ENCODE results near the gene GALNT7. TPM values are rescaled to one million over a fixed set of nuclear protein-coding genes. Genes with fewer than 3 reads are reported as not detected.

Gene GALNT7
- total and polyA plus RNA-seq, 8 donors: 10.7 to 94.5 (median 37.9) TPM

DNA sequence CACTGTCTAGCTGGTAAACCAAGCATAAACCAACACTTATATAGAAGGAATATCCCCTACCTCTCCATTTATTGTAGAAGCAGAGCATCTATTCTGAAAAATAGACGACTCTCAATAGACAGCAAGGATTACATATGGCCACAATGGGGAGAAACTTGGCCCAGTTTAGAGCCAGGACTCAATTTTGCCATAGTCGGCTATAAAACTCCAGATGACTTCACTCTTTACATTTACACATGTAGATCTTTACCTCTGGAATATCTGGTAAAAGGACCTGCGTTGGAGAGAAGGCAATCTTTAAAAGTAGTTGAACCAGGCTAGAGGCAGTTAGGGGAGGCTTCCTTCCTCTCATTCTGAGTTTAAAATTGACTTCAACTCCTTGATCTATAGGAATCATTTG, 88.2 kb downstream of the GALNT7 start:
- intact Hi-C loops (cut with DNase I; ENCODE audit: low total_unique reads): no loop called here
- no peaks in the 10 kb centered on the region for H3K9me3 ChIP-seq
- no peak overlapping the region for H3K27ac ChIP-seq
- H3K27me3 ChIP-seq: no peaks in the 10 kb centered on the region
- H3K4me1 ChIP-seq: peaks cover 4 to 37% (median 18%) of the 10 kb centered on the region in 4 donors
- DNase-seq: no peak
- no peak overlapping the region for H3K4me3 ChIP-seq
- H3K36me3 ChIP-seq: no peaks in the 10 kb centered on the region
- TF ChIP-seq POLR2AphosphoS5 (IDR thresholded peaks at IDR 0.05) (no peak), EP300 (IDR thresholded peaks at IDR 0.05) (no peak)
- TF ChIP-seq, protein P1, sequence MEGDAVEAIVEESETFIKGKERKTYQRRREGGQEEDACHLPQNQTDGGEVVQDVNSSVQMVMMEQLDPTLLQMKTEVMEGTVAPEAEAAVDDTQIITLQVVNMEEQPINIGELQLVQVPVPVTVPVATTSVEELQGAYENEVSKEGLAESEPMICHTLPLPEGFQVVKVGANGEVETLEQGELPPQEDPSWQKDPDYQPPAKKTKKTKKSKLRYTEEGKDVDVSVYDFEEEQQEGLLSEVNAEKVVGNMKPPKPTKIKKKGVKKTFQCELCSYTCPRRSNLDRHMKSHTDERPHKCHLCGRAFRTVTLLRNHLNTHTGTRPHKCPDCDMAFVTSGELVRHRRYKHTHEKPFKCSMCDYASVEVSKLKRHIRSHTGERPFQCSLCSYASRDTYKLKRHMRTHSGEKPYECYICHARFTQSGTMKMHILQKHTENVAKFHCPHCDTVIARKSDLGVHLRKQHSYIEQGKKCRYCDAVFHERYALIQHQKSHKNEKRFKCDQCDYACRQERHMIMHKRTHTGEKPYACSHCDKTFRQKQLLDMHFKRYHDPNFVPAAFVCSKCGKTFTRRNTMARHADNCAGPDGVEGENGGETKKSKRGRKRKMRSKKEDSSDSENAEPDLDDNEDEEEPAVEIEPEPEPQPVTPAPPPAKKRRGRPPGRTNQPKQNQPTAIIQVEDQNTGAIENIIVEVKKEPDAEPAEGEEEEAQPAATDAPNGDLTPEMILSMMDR (IDR thresholded peaks at IDR 0.05): no peak
- WGBS, 5 donors: 61 to 79% (median 67%) methylated on average over 3 of the region's 3 CpGs

DNA sequence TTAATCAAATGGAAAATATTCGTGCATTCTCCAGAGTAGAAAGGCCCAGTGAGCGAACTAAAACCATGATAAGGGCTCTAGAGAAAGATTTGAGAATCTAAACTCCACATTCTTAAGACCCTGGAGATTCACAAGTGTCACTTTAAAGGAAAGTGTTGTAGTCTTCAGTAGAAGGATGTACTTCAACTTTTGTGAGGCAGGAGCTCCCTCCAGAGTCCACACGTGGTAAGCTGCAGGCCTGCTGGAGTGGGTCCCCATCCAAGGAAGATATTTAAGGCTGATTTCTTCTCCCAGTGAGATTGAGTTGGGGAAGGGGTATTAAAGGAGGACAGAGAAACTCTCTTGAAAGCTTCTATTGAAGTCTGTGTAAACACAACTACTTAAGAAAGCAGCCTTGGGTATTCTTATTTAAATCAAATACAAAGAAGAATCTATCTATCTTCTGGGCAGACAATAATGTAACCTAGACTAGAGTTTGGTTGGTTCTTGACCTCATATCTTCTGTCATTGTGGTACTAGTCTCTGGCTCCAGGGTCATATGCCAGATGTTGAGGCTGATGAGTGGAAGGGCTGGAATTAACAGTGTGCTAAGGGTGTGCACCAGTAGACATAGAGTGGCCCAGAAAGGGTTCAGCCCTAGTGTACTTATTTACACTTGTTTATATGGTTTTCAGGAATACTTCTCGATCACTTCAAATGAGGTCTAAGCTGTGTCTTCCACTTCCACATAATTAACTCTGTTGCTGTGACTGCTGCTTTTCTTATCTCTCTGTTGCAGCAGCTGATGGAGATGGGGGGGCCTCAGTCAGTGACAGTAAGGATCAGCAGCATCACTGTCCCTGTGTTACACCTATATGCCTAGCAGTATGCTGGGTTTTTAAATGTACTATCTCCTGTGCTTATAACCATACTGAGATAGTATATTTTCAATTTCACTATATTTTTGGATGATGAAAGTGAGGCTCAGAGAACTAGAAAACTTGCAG, 89.4 kb downstream of the GALNT7 start:
- intact Hi-C loops (cut with DNase I; ENCODE audit: low total_unique reads): no loop called here
- WGBS, 5 donors: 30 to 46% (median 37%) methylated on average over 4 of the region's 4 CpGs
- Histone ChIP-seq H3K27ac (no peak overlapping the region), H3K36me3 (no peaks in the 10 kb centered on the region), H3K27me3 (no peaks in the 10 kb centered on the region), H3K4me3 (no peak overlapping the region), H3K4me1 (peaks cover 0 to 25% (median 13%) of the 10 kb centered on the region in 4 donors), H3K9me3 (no peaks in the 10 kb centered on the region)
- peak; percentile 55 to 85 for DNase-seq
- TF ChIP-seq POLR2A (IDR thresholded peaks at IDR 0.05) (no peak), EP300 (IDR thresholded peaks at IDR 0.05) (no peak)
- TF ChIP-seq, protein P1 (IDR thresholded peaks at IDR 0.05): peak in 5 of 7 experiments; percentile 48 to 67 (median 66)

DNA sequence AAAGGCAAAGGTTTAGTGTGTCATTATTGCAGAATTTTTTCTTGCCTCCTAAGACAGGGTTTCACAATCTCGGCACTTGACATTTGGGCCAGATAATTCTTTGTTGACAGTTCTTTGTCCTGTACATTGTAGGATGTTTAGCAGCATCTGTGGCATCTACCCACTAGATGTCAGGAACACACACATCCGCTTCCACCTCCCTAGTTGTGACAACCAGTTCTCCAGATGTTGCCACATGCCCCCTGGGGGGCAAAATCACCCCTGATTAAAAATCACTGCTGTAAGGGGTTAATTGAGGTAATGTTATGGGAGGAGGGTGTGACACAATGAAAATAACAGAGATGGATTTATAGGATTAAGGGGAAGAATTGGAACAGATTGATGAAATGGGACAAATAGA, 90.3 kb downstream of the GALNT7 start:
- intact Hi-C loops (cut with DNase I; ENCODE audit: low total_unique reads): no loop called here
- H3K4me3 ChIP-seq: no peak overlapping the region
- H3K27ac ChIP-seq: no peak overlapping the region
- no peak for DNase-seq
- TF ChIP-seq, protein P1 (IDR thresholded peaks at IDR 0.05): no peak
- TF ChIP-seq EP300 (IDR thresholded peaks at IDR 0.05) (no peak), POLR2A (IDR thresholded peaks at IDR 0.05) (no peak)
- H3K9me3 ChIP-seq: no peaks in the 10 kb centered on the region
- WGBS, 5 donors: 66 to 90% (median 75%) methylated on average over 2 of the region's 2 CpGs
- no peaks in the 10 kb centered on the region for H3K36me3 ChIP-seq
- H3K27me3 ChIP-seq: no peaks in the 10 kb centered on the region
- peaks cover 0 to 22% (median 7%) of the 10 kb centered on the region in 4 donors for H3K4me1 ChIP-seq

DNA sequence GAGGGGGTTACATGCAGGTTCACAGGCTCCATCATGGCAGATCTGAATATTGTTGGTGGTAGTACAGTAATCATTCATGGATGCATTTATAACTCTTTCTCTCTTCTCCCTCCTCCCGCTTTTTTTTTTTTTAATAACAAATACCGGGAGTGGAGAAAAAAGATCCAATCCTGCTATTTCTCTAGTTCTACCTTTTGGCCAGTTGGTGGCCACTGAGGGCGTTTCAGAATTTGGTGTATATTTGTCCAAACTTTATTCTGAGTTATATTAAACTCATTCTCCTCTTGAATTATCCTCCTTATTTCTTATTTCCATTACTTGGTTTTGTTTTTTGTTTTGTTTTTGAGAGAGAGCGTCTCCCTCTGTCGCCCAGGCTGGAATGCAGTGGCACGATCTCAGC, 90.7 kb downstream of the GALNT7 start:
- Histone ChIP-seq H3K4me1 (peaks cover 1 to 26% (median 9%) of the 10 kb centered on the region in 4 donors), H3K4me3 (no peak overlapping the region), H3K9me3 (no peaks in the 10 kb centered on the region), H3K36me3 (no peaks in the 10 kb centered on the region), H3K27me3 (no peaks in the 10 kb centered on the region), H3K27ac (no peak overlapping the region)
- no peak for DNase-seq
- intact Hi-C loops (cut with DNase I; ENCODE audit: low total_unique reads): no loop called here
- 75 to 91% (median 84%) methylated on average over 6 of the region's 6 CpGs for WGBS, 5 donors
- TF ChIP-seq, protein P1 (IDR thresholded peaks at IDR 0.05): no peak
- no peak for TF ChIP-seq POLR2AphosphoS5 (IDR thresholded peaks at IDR 0.05)
- no peak for TF ChIP-seq EP300 (IDR thresholded peaks at IDR 0.05)
- no peak for TF ChIP-seq POLR2A (IDR thresholded peaks at IDR 0.05)
